ENCODE results near the gene VARS1. TPM values are rescaled to one million over a fixed set of nuclear protein-coding genes. Genes with fewer than 3 reads are reported as not detected.

Gene VARS1
- total and polyA plus RNA-seq, 2 experiments from 2014 or later = 71.2 to 137 TPM

DNA sequence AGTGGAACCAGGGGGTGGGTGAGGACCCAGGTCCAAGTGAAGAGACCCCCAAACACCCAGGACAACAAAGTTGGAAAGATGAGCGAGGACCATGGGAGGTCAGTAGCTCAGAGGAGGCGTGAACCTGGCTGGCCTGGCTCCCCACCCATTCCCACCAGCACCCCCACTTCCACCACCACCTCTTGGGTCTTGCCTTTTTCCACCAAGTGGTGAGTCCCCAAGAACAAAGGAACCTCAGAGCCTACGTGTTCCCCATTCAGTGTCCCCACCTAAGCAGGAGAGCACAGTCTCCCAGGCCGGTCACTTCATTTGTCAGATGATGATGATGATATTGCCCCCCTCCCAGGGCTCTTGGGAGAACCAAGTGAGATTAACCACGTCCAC, 17.9 kb downstream of the VARS1 start (continued):
- TF ChIP-seq, protein P1, sequence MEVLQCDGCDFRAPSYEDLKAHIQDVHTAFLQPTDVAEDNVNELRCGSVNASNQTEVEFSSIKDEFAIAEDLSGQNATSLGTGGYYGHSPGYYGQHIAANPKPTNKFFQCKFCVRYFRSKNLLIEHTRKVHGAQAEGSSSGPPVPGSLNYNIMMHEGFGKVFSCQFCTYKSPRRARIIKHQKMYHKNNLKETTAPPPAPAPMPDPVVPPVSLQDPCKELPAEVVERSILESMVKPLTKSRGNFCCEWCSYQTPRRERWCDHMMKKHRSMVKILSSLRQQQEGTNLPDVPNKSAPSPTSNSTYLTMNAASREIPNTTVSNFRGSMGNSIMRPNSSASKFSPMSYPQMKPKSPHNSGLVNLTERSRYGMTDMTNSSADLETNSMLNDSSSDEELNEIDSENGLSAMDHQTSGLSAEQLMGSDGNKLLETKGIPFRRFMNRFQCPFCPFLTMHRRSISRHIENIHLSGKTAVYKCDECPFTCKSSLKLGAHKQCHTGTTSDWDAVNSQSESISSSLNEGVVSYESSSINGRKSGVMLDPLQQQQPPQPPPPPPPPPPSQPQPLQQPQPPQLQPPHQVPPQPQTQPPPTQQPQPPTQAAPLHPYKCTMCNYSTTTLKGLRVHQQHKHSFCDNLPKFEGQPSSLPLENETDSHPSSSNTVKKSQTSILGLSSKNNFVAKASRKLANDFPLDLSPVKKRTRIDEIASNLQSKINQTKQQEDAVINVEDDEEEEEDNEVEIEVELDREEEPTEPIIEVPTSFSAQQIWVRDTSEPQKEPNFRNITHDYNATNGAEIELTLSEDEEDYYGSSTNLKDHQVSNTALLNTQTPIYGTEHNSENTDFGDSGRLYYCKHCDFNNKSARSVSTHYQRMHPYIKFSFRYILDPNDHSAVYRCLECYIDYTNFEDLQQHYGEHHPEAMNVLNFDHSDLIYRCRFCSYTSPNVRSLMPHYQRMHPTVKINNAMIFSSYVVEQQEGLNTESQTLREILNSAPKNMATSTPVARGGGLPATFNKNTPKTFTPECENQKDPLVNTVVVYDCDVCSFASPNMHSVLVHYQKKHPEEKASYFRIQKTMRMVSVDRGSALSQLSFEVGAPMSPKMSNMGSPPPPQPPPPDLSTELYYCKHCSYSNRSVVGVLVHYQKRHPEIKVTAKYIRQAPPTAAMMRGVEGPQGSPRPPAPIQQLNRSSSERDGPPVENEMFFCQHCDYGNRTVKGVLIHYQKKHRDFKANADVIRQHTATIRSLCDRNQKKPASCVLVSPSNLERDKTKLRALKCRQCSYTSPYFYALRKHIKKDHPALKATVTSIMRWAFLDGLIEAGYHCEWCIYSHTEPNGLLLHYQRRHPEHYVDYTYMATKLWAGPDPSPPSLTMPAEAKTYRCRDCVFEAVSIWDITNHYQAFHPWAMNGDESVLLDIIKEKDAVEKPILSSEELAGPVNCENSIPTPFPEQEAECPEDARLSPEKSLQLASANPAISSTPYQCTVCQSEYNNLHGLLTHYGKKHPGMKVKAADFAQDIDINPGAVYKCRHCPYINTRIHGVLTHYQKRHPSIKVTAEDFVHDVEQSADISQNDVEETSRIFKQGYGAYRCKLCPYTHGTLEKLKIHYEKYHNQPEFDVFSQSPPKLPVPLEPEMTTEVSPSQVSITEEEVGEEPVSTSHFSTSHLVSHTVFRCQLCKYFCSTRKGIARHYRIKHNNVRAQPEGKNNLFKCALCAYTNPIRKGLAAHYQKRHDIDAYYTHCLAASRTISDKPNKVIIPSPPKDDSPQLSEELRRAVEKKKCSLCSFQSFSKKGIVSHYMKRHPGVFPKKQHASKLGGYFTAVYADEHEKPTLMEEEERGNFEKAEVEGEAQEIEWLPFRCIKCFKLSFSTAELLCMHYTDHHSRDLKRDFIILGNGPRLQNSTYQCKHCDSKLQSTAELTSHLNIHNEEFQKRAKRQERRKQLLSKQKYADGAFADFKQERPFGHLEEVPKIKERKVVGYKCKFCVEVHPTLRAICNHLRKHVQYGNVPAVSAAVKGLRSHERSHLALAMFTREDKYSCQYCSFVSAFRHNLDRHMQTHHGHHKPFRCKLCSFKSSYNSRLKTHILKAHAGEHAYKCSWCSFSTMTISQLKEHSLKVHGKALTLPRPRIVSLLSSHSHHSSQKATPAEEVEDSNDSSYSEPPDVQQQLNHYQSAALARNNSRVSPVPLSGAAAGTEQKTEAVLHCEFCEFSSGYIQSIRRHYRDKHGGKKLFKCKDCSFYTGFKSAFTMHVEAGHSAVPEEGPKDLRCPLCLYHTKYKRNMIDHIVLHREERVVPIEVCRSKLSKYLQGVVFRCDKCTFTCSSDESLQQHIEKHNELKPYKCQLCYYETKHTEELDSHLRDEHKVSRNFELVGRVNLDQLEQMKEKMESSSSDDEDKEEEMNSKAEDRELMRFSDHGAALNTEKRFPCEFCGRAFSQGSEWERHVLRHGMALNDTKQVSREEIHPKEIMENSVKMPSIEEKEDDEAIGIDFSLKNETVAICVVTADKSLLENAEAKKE (CRISPR knock-in tag; IDR thresholded peaks at IDR 0.05) = no peak
- TF ChIP-seq, protein P2, sequence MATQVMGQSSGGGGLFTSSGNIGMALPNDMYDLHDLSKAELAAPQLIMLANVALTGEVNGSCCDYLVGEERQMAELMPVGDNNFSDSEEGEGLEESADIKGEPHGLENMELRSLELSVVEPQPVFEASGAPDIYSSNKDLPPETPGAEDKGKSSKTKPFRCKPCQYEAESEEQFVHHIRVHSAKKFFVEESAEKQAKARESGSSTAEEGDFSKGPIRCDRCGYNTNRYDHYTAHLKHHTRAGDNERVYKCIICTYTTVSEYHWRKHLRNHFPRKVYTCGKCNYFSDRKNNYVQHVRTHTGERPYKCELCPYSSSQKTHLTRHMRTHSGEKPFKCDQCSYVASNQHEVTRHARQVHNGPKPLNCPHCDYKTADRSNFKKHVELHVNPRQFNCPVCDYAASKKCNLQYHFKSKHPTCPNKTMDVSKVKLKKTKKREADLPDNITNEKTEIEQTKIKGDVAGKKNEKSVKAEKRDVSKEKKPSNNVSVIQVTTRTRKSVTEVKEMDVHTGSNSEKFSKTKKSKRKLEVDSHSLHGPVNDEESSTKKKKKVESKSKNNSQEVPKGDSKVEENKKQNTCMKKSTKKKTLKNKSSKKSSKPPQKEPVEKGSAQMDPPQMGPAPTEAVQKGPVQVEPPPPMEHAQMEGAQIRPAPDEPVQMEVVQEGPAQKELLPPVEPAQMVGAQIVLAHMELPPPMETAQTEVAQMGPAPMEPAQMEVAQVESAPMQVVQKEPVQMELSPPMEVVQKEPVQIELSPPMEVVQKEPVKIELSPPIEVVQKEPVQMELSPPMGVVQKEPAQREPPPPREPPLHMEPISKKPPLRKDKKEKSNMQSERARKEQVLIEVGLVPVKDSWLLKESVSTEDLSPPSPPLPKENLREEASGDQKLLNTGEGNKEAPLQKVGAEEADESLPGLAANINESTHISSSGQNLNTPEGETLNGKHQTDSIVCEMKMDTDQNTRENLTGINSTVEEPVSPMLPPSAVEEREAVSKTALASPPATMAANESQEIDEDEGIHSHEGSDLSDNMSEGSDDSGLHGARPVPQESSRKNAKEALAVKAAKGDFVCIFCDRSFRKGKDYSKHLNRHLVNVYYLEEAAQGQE (IDR thresholded peaks at IDR 0.05; ENCODE audit: unreplicated experiment) = no peak
- TF ChIP-seq JUNB (IDR thresholded peaks at IDR 0.05; ENCODE audit: unreplicated experiment) (no peak), ZNF114 (CRISPR knock-in tag; IDR thresholded peaks at IDR 0.05) (no peak), STAT1 (IDR thresholded peaks at IDR 0.05; ENCODE audit: unreplicated experiment) (no peak), CREB1 (CRISPR knock-in tag; IDR thresholded peaks at IDR 0.05; ENCODE audit: low read depth) (no peak)
- TF ChIP-seq, protein P3, sequence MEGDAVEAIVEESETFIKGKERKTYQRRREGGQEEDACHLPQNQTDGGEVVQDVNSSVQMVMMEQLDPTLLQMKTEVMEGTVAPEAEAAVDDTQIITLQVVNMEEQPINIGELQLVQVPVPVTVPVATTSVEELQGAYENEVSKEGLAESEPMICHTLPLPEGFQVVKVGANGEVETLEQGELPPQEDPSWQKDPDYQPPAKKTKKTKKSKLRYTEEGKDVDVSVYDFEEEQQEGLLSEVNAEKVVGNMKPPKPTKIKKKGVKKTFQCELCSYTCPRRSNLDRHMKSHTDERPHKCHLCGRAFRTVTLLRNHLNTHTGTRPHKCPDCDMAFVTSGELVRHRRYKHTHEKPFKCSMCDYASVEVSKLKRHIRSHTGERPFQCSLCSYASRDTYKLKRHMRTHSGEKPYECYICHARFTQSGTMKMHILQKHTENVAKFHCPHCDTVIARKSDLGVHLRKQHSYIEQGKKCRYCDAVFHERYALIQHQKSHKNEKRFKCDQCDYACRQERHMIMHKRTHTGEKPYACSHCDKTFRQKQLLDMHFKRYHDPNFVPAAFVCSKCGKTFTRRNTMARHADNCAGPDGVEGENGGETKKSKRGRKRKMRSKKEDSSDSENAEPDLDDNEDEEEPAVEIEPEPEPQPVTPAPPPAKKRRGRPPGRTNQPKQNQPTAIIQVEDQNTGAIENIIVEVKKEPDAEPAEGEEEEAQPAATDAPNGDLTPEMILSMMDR (conservative IDR thresholded peaks at IDR 0.05; ENCODE audit: low read depth in 2 of 2) = no peak

Data from GM23338 (cell line).